ENCODE measurements around the gene AK4. TPM values are rescaled to one million over a fixed set of nuclear protein-coding genes. Genes with fewer than 3 reads are reported as not detected.

Gene AK4
- total and polyA plus RNA-seq, 4 donors: 5.2 to 73.7 (median 38.3) TPM

GRCh38 chr1:65254320-65255034 lies 106.5 kb downstream of the AK4 start:
- Histone ChIP-seq H3K4me1 (ENCODE audit: control insufficient read depth in 1 of 2, insufficient read depth in 2 of 2, low read length in 2 of 2) (no peaks in the 10 kb centered on the region), H3K4me3 (ENCODE audit: low read length in 2 of 2) (peak overlapping the region; percentile 62 to 65), H3K36me3 (ENCODE audit: control insufficient read depth in 1 of 2, insufficient read depth in 2 of 2, low read length in 1 of 2) (no peaks in the 10 kb centered on the region), H3K9me3 (ENCODE audit: control insufficient read depth, low read length) (no peaks in the 10 kb centered on the region), H3K27me3 (ENCODE audit: control insufficient read depth in 1 of 2, insufficient read depth in 2 of 2, low read length in 1 of 2) (no peaks in the 10 kb centered on the region), H3K27ac (ENCODE audit: low read depth in 1 of 2, low read length in 2 of 2) (no peak overlapping the region)
- 0% methylated on average over 69 to 88 of the region's 88 CpGs for WGBS, 2 donors
- DNase-seq (peak; percentile 86 to 92), ATAC-seq (ENCODE audit: low FRiP score) (peak; percentile 91)
- intact Hi-C loops (cut with DNase I): loop anchor here in 1 of 2 donors (10.0 kb wide), 1 partner anchor 160 kb away; no protein-coding TSS in a partner anchor

- ATAC-seq (ENCODE audit: low FRiP score) (peak; percentile 8), DNase-seq (no peak)
- Histone ChIP-seq H3K27ac (ENCODE audit: low read depth in 1 of 2, low read length in 2 of 2) (no peak overlapping the region), H3K36me3 (ENCODE audit: control insufficient read depth in 1 of 2, insufficient read depth in 2 of 2, low read length in 1 of 2) (no peaks in the 10 kb centered on the region), H3K9me3 (ENCODE audit: control insufficient read depth, low read length) (no peaks in the 10 kb centered on the region), H3K4me3 (ENCODE audit: low read length in 2 of 2) (peak overlapping the region; percentile 62 to 65), H3K4me1 (ENCODE audit: control insufficient read depth in 1 of 2, insufficient read depth in 2 of 2, low read length in 2 of 2) (no peaks in the 10 kb centered on the region), H3K27me3 (ENCODE audit: control insufficient read depth in 1 of 2, insufficient read depth in 2 of 2, low read length in 1 of 2) (no peaks in the 10 kb centered on the region)
- 7 to 9% methylated on average over 23 of the region's 23 CpGs for WGBS, 2 donors
- intact Hi-C loops (cut with DNase I): loop anchor here in 1 of 2 donors (10.0 kb wide), 1 partner anchor 160 kb away; no protein-coding TSS in a partner anchor
Measured at GRCh38 chr1:65255035-65255655, 107.1 kb downstream of the AK4 start.

- Histone ChIP-seq H3K27me3 (ENCODE audit: control insufficient read depth in 1 of 2, insufficient read depth in 2 of 2, low read length in 1 of 2) (no peaks in the 10 kb centered on the region), H3K9me3 (ENCODE audit: control insufficient read depth, low read length) (no peaks in the 10 kb centered on the region), H3K4me3 (ENCODE audit: low read length in 2 of 2) (no peak overlapping the region), H3K27ac (ENCODE audit: low read depth in 1 of 2, low read length in 2 of 2) (no peak overlapping the region), H3K4me1 (ENCODE audit: control insufficient read depth in 1 of 2, insufficient read depth in 2 of 2, low read length in 2 of 2) (no peaks in the 10 kb centered on the region), H3K36me3 (ENCODE audit: control insufficient read depth in 1 of 2, insufficient read depth in 2 of 2, low read length in 1 of 2) (no peaks in the 10 kb centered on the region)
- ATAC-seq (ENCODE audit: low FRiP score) (no peak), DNase-seq (no peak)
- 81 to 87% methylated on average over 9 of the region's 9 CpGs for WGBS, 2 donors
- intact Hi-C loops (cut with DNase I): loop anchor here in 1 of 2 donors (10.0 kb wide), 1 partner anchor 159 kb away; no protein-coding TSS in a partner anchor
Measured at GRCh38 chr1:65255656-65256050, 107.7 kb downstream of the AK4 start.

GRCh38 chr1:65256860-65257708 lies 109.1 kb downstream of the AK4 start:
- DNase-seq: no peak
- H3K4me3 ChIP-seq (ENCODE audit: low read length in 2 of 2): no peak overlapping the region
- H3K4me1 ChIP-seq (ENCODE audit: control insufficient read depth in 1 of 2, insufficient read depth in 2 of 2, low read length in 2 of 2): no peaks in the 10 kb centered on the region
- H3K27me3 ChIP-seq (ENCODE audit: control insufficient read depth in 1 of 2, insufficient read depth in 2 of 2, low read length in 1 of 2): no peaks in the 10 kb centered on the region
- no peak overlapping the region for H3K27ac ChIP-seq (ENCODE audit: low read depth in 1 of 2, low read length in 2 of 2)
- 91 to 96% methylated on average over 7 of the region's 7 CpGs for WGBS, 2 donors
- H3K9me3 ChIP-seq (ENCODE audit: control insufficient read depth, low read length): no peaks in the 10 kb centered on the region
- ATAC-seq (ENCODE audit: low FRiP score): no peak
- intact Hi-C loops (cut with DNase I): loop anchor here in 1 of 2 donors (10.0 kb wide), 1 partner anchor 158 kb away; no protein-coding TSS in a partner anchor
- H3K36me3 ChIP-seq (ENCODE audit: control insufficient read depth in 1 of 2, insufficient read depth in 2 of 2, low read length in 1 of 2): no peaks in the 10 kb centered on the region

- Histone ChIP-seq H3K4me3 (ENCODE audit: low read length in 2 of 2) (no peak overlapping the region), H3K27me3 (ENCODE audit: control insufficient read depth in 1 of 2, insufficient read depth in 2 of 2, low read length in 1 of 2) (no peaks in the 10 kb centered on the region), H3K4me1 (ENCODE audit: control insufficient read depth in 1 of 2, insufficient read depth in 2 of 2, low read length in 2 of 2) (no peaks in the 10 kb centered on the region), H3K36me3 (ENCODE audit: control insufficient read depth in 1 of 2, insufficient read depth in 2 of 2, low read length in 1 of 2) (no peaks in the 10 kb centered on the region), H3K27ac (ENCODE audit: low read depth in 1 of 2, low read length in 2 of 2) (no peak overlapping the region), H3K9me3 (ENCODE audit: control insufficient read depth, low read length) (no peaks in the 10 kb centered on the region)
- intact Hi-C loops (cut with DNase I): loop anchor here in 1 of 2 donors (10.0 kb wide), 1 partner anchor 157 kb away; no protein-coding TSS in a partner anchor
- DNase-seq (no peak), ATAC-seq (ENCODE audit: low FRiP score) (no peak)
Measured at GRCh38 chr1:65258106-65258505, 110.1 kb downstream of the AK4 start.

- ATAC-seq (ENCODE audit: low FRiP score) (no peak), DNase-seq (no peak)
- no peaks in the 10 kb centered on the region for H3K36me3 ChIP-seq (ENCODE audit: control insufficient read depth in 1 of 2, insufficient read depth in 2 of 2, low read length in 1 of 2)
- no peaks in the 10 kb centered on the region for H3K9me3 ChIP-seq (ENCODE audit: control insufficient read depth, low read length)
- H3K27ac ChIP-seq (ENCODE audit: low read depth in 1 of 2, low read length in 2 of 2): no peak overlapping the region
- WGBS, 2 donors: 76 to 82% methylated on average over 3 of the region's 3 CpGs
- no peaks in the 10 kb centered on the region for H3K27me3 ChIP-seq (ENCODE audit: control insufficient read depth in 1 of 2, insufficient read depth in 2 of 2, low read length in 1 of 2)
- no peak overlapping the region for H3K4me3 ChIP-seq (ENCODE audit: low read length in 2 of 2)
- H3K4me1 ChIP-seq (ENCODE audit: control insufficient read depth in 1 of 2, insufficient read depth in 2 of 2, low read length in 2 of 2): no peaks in the 10 kb centered on the region
- intact Hi-C loops (cut with DNase I): loop anchor here (10.0 kb wide), 2 partner anchors 155 to 165 kb away; partner anchors contain the start of genes LEPR (in 1 of the 2) and LEPROT (in 1 of the 2)
Measured at GRCh38 chr1:65259816-65260215, 111.8 kb downstream of the AK4 start.

GRCh38 chr1:65260851-65261473 lies 113.0 kb downstream of the AK4 start:
- no peaks in the 10 kb centered on the region for H3K36me3 ChIP-seq (ENCODE audit: control insufficient read depth in 1 of 2, insufficient read depth in 2 of 2, low read length in 1 of 2)
- no peak for DNase-seq
- intact Hi-C loops (cut with DNase I): loop anchor here in 1 of 2 donors (10.0 kb wide), 1 partner anchor 164 kb away; the partner anchor contains the start of genes LEPR and LEPROT
- no peak for ATAC-seq (ENCODE audit: low FRiP score)
- no peaks in the 10 kb centered on the region for H3K9me3 ChIP-seq (ENCODE audit: control insufficient read depth, low read length)
- H3K4me1 ChIP-seq (ENCODE audit: control insufficient read depth in 1 of 2, insufficient read depth in 2 of 2, low read length in 2 of 2): no peaks in the 10 kb centered on the region
- no peak overlapping the region for H3K4me3 ChIP-seq (ENCODE audit: low read length in 2 of 2)
- H3K27ac ChIP-seq (ENCODE audit: low read depth in 1 of 2, low read length in 2 of 2): no peak overlapping the region
- no peaks in the 10 kb centered on the region for H3K27me3 ChIP-seq (ENCODE audit: control insufficient read depth in 1 of 2, insufficient read depth in 2 of 2, low read length in 1 of 2)
- WGBS, 2 donors: 77 to 83% methylated on average over 4 of the region's 4 CpGs

- Histone ChIP-seq H3K9me3 (ENCODE audit: control insufficient read depth, low read length) (no peaks in the 10 kb centered on the region), H3K36me3 (ENCODE audit: control insufficient read depth in 1 of 2, insufficient read depth in 2 of 2, low read length in 1 of 2) (no peaks in the 10 kb centered on the region), H3K27me3 (ENCODE audit: control insufficient read depth in 1 of 2, insufficient read depth in 2 of 2, low read length in 1 of 2) (no peaks in the 10 kb centered on the region), H3K4me3 (ENCODE audit: low read length in 2 of 2) (no peak overlapping the region), H3K4me1 (ENCODE audit: control insufficient read depth in 1 of 2, insufficient read depth in 2 of 2, low read length in 2 of 2) (no peaks in the 10 kb centered on the region), H3K27ac (ENCODE audit: low read depth in 1 of 2, low read length in 2 of 2) (no peak overlapping the region)
- 91 to 97% methylated on average over 1 of the region's 1 CpG for WGBS, 2 donors
- ATAC-seq (ENCODE audit: low FRiP score) (no peak), DNase-seq (no peak)
- intact Hi-C loops (cut with DNase I): loop anchor here in 1 of 2 donors (10.0 kb wide), 1 partner anchor 162 kb away; the partner anchor contains the start of genes LEPR and LEPROT
Measured at GRCh38 chr1:65263286-65263685, 115.3 kb downstream of the AK4 start.

All from aorta (tissue), 5 donors.